K562 (cell line): ENCODE results near the gene NARF. TPM values are rescaled to one million over a fixed set of nuclear protein-coding genes. Genes with fewer than 3 reads are reported as not detected.

ENCODE experiments used
- ATAC-seq: fragments of 200-7000 bp; cut with Tn5 transposase; 3 replicates; pipeline ENCODE4 v1.9.1; 2020; ENCODE audit warnings: moderate library complexity
- BruUV-seq: library from RNA; stranded (reverse); fragments of 400-500 nt; replicated peaks from 2 replicates; lab custom pipeline; 2021; lab: Mats Ljungman, UMichigan
- CTCF ChIA-PET: fragments of 300-600 bp; formaldehyde crosslinking; extraction: SDS; loops from one replicate; lab custom pipeline; 2021; ENCODE audit warnings: low intra/inter-chr PET ratio; lab: Yijun Ruan, JAX
- POLR2A ChIA-PET: fragments of 300-600, 350-650 bp; sonication (Branson Sonifier 250); formaldehyde crosslinking; extraction: SDS; loops from one replicate; lab custom pipeline; 2021; ENCODE audit warnings: antibody characterized with exemption, inconsistent platforms; lab: Yijun Ruan, JAX
- DNase-seq, 4 experiments: peaks; one replicate each; pipeline versions ENCODE4 v3.0.0 to v3.0.0-alpha.2; 2011 to 2018; ENCODE audit warnings: low spot score in 3 of 4, mixed read lengths in 3 of 4; ENCODE audit errors: extremely low read depth in 1 of 4
- FAIRE-seq: peaks from 2 replicates; lab custom pipeline; 2011; peaks lifted over from hg19 to GRCh38; lab: Jason Lieb, UNC
- H2AFZ ChIP-seq: 2 replicates; pipeline ENCODE4 v1.6.0; 2011; ENCODE audit warnings: low read depth, low read length, control low read depth, inconsistent platforms
- H3K27ac ChIP-seq: fragments of 200-600 bp; 3 replicates; pipeline ENCODE4 v1.8.0; 2011; ENCODE audit warnings: low read depth, mild to moderate bottlenecking, control low read depth, inconsistent platforms, low read length, moderate library complexity, mixed read lengths; ENCODE audit errors: extremely low read depth
- H3K27me3 ChIP-seq, 2 experiments: fragments of 300-600 bp in 1 of 2; 2 replicates in 1 of 2; 3 replicates in 1 of 2; pipeline versions ENCODE4 v1.6.0 to v1.8.0; 2011; ENCODE audit warnings: inconsistent platforms in 2 of 2, low read length in 2 of 2, mild to moderate bottlenecking in 1 of 2, mixed read lengths in 1 of 2, moderate library complexity in 1 of 2; ENCODE audit not compliant: control insufficient read depth in 2 of 2, insufficient read depth in 2 of 2
- H3K36me3 ChIP-seq: fragments of 300-600 bp; 3 replicates; pipeline ENCODE4 v1.8.0; 2011; ENCODE audit warnings: mild to moderate bottlenecking, low read length, inconsistent platforms; ENCODE audit not compliant: control insufficient read depth, insufficient read depth
- H3K4me1 ChIP-seq, 2 experiments: fragments of 200-600 bp in 1 of 2; replicated peaks in 1 of 2; 2 replicates in 1 of 2; 3 replicates in 1 of 2; pipeline versions ENCODE4 v1.5.1 to v1.8.0; 2011; ENCODE audit warnings: inconsistent platforms in 2 of 2, low read length in 2 of 2, mild to moderate bottlenecking in 1 of 2, mixed read lengths in 1 of 2, moderate library complexity in 1 of 2; ENCODE audit not compliant: control insufficient read depth in 2 of 2, insufficient read depth in 2 of 2
- H3K4me2 ChIP-seq: 2 replicates; pipeline ENCODE4 v1.6.1; 2011; ENCODE audit warnings: low read length, control low read depth, inconsistent platforms, mixed read lengths; ENCODE audit not compliant: insufficient read depth
- H3K4me3 ChIP-seq: fragments of 200-600 bp; sonication (generic), shearing (Covaris generic); 2 replicates; pipeline ENCODE4 v1.5.1; 2016; ENCODE audit warnings: control low read depth, inconsistent platforms
- H3K79me2 ChIP-seq: fragments of 200-600 bp; 3 replicates; pipeline ENCODE4 v1.8.0; 2011; ENCODE audit warnings: low read length, inconsistent platforms; ENCODE audit not compliant: control insufficient read depth, insufficient read depth
- H3K9ac ChIP-seq, 2 experiments: 2 replicates each; pipeline versions ENCODE4 v1.6.0 to v1.6.1; 2011; ENCODE audit warnings: low read depth in 2 of 2, low read length in 2 of 2, control low read depth in 1 of 2, inconsistent platforms in 1 of 2, mild to moderate bottlenecking in 1 of 2, mixed read lengths in 1 of 2; ENCODE audit not compliant: insufficient read depth in 1 of 2
- H3K9me1 ChIP-seq: one replicate; pipeline ENCODE4 v1.6.0; 2011; ENCODE audit warnings: inconsistent platforms, mild to moderate bottlenecking, low read length, moderate library complexity; ENCODE audit not compliant: control insufficient read depth, insufficient read depth
- H3K9me3 ChIP-seq: replicated peaks from 2 replicates; pipeline ENCODE4 v1.5.1; 2011; ENCODE audit warnings: low read depth, low read length, inconsistent platforms; ENCODE audit not compliant: control insufficient read depth, insufficient read depth
- H4K20me1 ChIP-seq: replicated peaks from 2 replicates; pipeline ENCODE4 v1.6.1; 2011; ENCODE audit warnings: low read length, inconsistent platforms, mixed read lengths; ENCODE audit not compliant: control insufficient read depth, insufficient read depth
- KLF6 ChIP-seq: fragments of 250-450 bp; sonication (Bioruptor Pico); IDR thresholded peaks from 2 replicates; pipeline ENCODE4 v1.4.0; 2020; ENCODE audit warnings: mild to moderate bottlenecking, moderate library complexity, borderline replicate concordance
- RBFOX2 ChIP-seq: fragments of 200-400 bp; formaldehyde crosslinking; IDR thresholded peaks from 2 replicates; pipeline ENCODE4 v1.6.1; 2017; ENCODE audit warnings: low read depth, mild to moderate bottlenecking, low read length, moderate library complexity
- RCOR1 ChIP-seq, 2 experiments: IDR thresholded peaks; 2 replicates each; pipeline ENCODE4 v1.6.1; 2012; ENCODE audit warnings: low read depth in 2 of 2, low read length in 2 of 2, borderline replicate concordance in 1 of 2, improper control_type of control experiment in 1 of 2
- SIN3A ChIP-seq, 2 experiments: fragments of 150-350 bp in 1 of 2; IDR thresholded peaks; 2 replicates each; pipeline ENCODE4 v1.6.1; 2011 to 2016; ENCODE audit warnings: borderline replicate concordance in 2 of 2, low read depth in 2 of 2, low read length in 2 of 2, mild to moderate bottlenecking in 2 of 2, moderate library complexity in 2 of 2; ENCODE audit not compliant: control insufficient read depth in 1 of 2
- SP2 ChIP-seq: IDR thresholded peaks from 2 replicates; pipeline ENCODE4 v1.6.1; 2011; ENCODE audit warnings: mild to moderate bottlenecking, low read depth, low read length, moderate library complexity; ENCODE audit not compliant: poor library complexity, severe bottlenecking; ENCODE audit errors: extremely low read depth
- STAT5B ChIP-seq: fragments of 250-450 bp; sonication (Bioruptor Pico); IDR thresholded peaks from 2 replicates; pipeline ENCODE4 v1.8.0; 2021; ENCODE audit warnings: mild to moderate bottlenecking, inconsistent platforms
- U2AF1 ChIP-seq: fragments of 200-400 bp; formaldehyde crosslinking; optimal IDR thresholded peaks from 2 replicates; pipeline ENCODE3; 2017; ENCODE audit warnings: mild to moderate bottlenecking, low read depth, low read length, moderate library complexity
- ZNF766 ChIP-seq: fragments of 200-800 bp; sonication (Bioruptor generic); conservative IDR thresholded peaks from 2 replicates; pipeline ENCODE4 v1.6.1; 2016; ENCODE audit warnings: missing genetic modification characterization, missing compliant biosample characterization
- WGBS: fragments of 100-300 bp; shearing (Covaris generic); methylation state at CpG from one replicate; pipeline ENCODE4 v1.1.6; 2016; ENCODE audit warnings: low coverage, mixed read lengths; ENCODE audit not compliant: insufficient coverage; ENCODE audit errors: missing lambda C conversion rate; 5-methylcytosine and 5-hydroxymethylcytosine counted together
- in situ Hi-C: fragments of 300-500 bp; cut with MboI; formaldehyde crosslinking; loops from 4 replicates; pipeline ENCODE4 v1.15.0; 2018; ENCODE audit warnings: inconsistent platforms, mixed read lengths
- intact Hi-C: fragments of 100-400 bp; cut with micrococcal nuclease; formaldehyde crosslinking; loops from 2 replicates; pipeline ENCODE4 v1.14.2; 2022
- polyA plus RNA-seq, 8 experiments: library from polyadenylated mRNA; depleted of rRNA in 4 of 8; stranded (reverse) in 5 of 8; unstranded in 3 of 8; fragments of >200 nt; fragmentation: Nextera tagmentation in 2 of 8; fragmentation: Illumina TruSeq in 1 of 8; extraction: Ambion mirVana in 2 of 8; extraction: Trizol in 1 of 8; gene quantifications; 2 replicates each; pipeline versions ENCODE4 v1.2.1 to v1.2.3, GENCODE V29; 2011 to 2014; ENCODE audit warnings: inconsistent platforms in 1 of 8, missing spikeins in 1 of 8
- total RNA-seq, 7 experiments: library from RNA; depleted of rRNA in 6 of 7; stranded (reverse); fragments of >200 nt in 6 of 7; fragmentation: Illumina TruSeq in 2 of 7; extraction: Trizol in 2 of 7; gene quantifications; 2 replicates each; pipeline versions ENCODE4 v1.2.1 to v1.2.3, GENCODE V29; 2011 to 2021; ENCODE audit warnings: low replicate concordance in 1 of 7
- TF ChIP-seq, protein P1 (sequence below): fragments of 450-650 bp; conservative IDR thresholded peaks from 2 replicates; pipeline ENCODE4 v1.6.1; 2016; ENCODE audit warnings: missing genetic modification characterization, low read depth, mild to moderate bottlenecking, control low read depth, missing compliant biosample characterization
- TF ChIP-seq, protein P2 (sequence below): sonication (generic); formaldehyde crosslinking; IDR thresholded peaks from 2 replicates; pipeline ENCODE4 v1.8.1; 2022; ENCODE audit warnings: missing genetic modification reagents

NARF gene
- total and polyA plus RNA-seq, 9 of the 15 experiments (the other 6 are each of a cell fraction or from before 2014, with no cell fraction given) = 60.4 to 423 (median 132) TPM

DNA sequence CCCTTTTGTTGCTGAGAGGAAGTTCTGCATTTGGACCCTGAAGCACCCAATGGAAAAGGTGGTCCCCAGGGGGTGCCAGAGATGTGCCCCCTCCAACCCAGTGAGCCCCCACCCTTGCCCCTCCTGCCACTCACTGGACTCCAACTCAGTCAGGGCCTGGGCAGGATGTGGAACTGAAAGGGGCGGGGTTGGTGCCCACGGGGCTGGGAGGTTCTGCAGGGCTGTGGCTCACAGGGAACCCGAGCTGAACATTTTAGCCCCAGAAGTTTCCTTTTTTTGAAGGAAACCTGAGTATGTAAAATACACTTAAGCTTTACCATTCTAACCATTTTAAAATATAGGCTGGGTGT lies 24.4 kb upstream of the NARF start:
- CTCF ChIA-PET = no interaction called here

More for the DNA sequence above, 24.4 kb upstream of the NARF start:
- H3K4me3 ChIP-seq = no peak overlapping the region
- no peak for FAIRE-seq
- H3K9ac ChIP-seq = no peak overlapping the region
- H3K4me2 ChIP-seq = no peak overlapping the region
- H3K79me2 ChIP-seq = no peaks in the 10 kb centered on the region
- H3K27ac ChIP-seq = no peak overlapping the region
- in situ Hi-C loops = no loop called here
- ATAC-seq = no peak
- no peaks in the 10 kb centered on the region for H3K9me1 ChIP-seq
- DNase-seq = no peak
- H2AFZ ChIP-seq = no peak overlapping the region
- 77% methylated on average over 2 of the region's 3 CpGs for WGBS
- POLR2A ChIA-PET = interaction anchor here (0.7 to 1.3 kb wide), 3 partner anchors 9 to 23 kb away, joined by 3 to 5 read pairs (median 4); no protein-coding TSS in a partner anchor
- no peaks in the 10 kb centered on the region for H4K20me1 ChIP-seq
- H3K36me3 ChIP-seq = no peaks in the 10 kb centered on the region
- no TSS peak for BruUV-seq
- TF ChIP-seq, protein P1, sequence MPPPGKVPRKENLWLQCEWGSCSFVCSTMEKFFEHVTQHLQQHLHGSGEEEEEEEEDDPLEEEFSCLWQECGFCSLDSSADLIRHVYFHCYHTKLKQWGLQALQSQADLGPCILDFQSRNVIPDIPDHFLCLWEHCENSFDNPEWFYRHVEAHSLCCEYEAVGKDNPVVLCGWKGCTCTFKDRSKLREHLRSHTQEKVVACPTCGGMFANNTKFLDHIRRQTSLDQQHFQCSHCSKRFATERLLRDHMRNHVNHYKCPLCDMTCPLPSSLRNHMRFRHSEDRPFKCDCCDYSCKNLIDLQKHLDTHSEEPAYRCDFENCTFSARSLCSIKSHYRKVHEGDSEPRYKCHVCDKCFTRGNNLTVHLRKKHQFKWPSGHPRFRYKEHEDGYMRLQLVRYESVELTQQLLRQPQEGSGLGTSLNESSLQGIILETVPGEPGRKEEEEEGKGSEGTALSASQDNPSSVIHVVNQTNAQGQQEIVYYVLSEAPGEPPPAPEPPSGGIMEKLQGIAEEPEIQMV (tag) = no peak
- TF ChIP-seq SIN3A (IDR thresholded peaks at IDR 0.05; ENCODE audit: borderline replicate concordance in 2 of 2, control insufficient read depth in 1 of 2, low read depth in 2 of 2, low read length in 2 of 2) (no peak), U2AF1 (no peak), RBFOX2 (no peak), KLF6 (no peak), ZNF766 (CRISPR knock-in tag) (no peak), RCOR1 (IDR thresholded peaks at IDR 0.05; ENCODE audit: borderline replicate concordance in 1 of 2, low read depth in 2 of 2, low read length in 2 of 2) (no peak), SP2 (no peak), STAT5B (CRISPR knock-in tag) (no peak)
- TF ChIP-seq, protein P2, sequence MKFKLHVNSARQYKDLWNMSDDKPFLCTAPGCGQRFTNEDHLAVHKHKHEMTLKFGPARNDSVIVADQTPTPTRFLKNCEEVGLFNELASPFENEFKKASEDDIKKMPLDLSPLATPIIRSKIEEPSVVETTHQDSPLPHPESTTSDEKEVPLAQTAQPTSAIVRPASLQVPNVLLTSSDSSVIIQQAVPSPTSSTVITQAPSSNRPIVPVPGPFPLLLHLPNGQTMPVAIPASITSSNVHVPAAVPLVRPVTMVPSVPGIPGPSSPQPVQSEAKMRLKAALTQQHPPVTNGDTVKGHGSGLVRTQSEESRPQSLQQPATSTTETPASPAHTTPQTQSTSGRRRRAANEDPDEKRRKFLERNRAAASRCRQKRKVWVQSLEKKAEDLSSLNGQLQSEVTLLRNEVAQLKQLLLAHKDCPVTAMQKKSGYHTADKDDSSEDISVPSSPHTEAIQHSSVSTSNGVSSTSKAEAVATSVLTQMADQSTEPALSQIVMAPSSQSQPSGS = no peak
- intact Hi-C loops = no loop called here
- H3K9me3 ChIP-seq = no peaks in the 10 kb centered on the region
- no peaks in the 10 kb centered on the region for H3K27me3 ChIP-seq
- peaks cover 0 to 48% of the 10 kb centered on the region in 2 experiments; a peak in 2 of 5 replicates for H3K4me1 ChIP-seq
